ENCODE data around the gene SCLT1.
A peak's percentile ranks its signal among the peaks of the same experiment; 100 is the strongest.

SCLT1 gene

DNA sequence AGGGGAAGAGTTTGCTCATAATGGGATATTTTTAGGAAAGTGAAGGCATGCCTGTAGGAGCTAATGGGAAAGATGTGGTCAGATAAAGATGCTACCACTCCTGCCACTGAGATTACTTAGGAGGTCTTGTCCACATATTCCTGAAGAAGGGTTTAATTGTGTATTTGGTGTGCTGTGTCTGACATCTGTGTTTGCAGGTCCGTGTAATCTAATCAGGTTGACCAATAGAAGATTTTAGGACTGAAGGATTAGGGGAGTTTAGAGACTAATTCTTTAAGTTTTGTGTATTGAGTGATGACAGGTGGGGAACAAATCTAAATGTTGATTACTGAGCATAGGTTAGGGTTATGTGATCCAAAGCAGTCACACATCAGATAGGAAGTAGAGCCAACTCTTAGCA lies 226.6 kb downstream of the SCLT1 start:
- DNase-seq, result no peak

DNA sequence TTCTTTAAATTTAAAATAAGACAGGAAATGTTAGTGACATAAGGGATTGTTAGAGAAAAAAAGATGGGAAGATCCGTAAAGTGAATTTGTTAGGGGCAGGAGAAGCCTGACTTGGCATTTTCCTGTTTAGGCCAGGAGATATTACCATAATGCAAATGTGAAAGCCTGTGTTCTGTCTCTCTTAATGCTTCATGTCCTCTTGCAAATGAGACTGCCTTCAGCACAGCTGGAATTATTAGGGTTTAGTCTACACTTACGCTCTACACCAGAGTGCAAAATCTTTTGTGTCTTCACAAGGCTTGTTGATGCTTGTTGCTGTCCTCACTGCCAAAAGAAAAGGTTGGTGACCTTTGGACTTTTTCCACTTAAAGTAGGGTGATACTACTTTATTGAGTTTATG lies 227.1 kb downstream of the SCLT1 start:
- DNase-seq, result no peak

DNA sequence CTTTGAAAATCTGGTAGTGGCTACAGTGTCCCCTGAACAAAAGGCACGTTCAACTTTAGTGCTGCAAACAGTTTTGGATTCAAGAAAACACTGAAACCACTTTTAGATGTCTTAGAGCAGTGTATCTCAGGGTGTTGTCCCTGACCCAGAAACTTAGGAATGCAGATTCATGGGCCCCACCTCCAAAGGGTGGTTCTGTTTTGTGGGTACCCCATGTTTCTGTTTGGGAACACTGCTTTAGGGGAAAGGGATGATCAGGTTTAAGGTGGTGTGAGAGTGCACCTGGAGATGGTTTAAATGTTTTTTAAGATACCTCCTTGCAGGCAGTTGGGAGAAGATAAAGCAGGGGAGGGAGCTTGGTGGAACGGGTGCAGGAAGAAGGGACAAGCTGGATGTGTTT lies 228.2 kb downstream of the SCLT1 start:
- DNase-seq, result no peak

DNA sequence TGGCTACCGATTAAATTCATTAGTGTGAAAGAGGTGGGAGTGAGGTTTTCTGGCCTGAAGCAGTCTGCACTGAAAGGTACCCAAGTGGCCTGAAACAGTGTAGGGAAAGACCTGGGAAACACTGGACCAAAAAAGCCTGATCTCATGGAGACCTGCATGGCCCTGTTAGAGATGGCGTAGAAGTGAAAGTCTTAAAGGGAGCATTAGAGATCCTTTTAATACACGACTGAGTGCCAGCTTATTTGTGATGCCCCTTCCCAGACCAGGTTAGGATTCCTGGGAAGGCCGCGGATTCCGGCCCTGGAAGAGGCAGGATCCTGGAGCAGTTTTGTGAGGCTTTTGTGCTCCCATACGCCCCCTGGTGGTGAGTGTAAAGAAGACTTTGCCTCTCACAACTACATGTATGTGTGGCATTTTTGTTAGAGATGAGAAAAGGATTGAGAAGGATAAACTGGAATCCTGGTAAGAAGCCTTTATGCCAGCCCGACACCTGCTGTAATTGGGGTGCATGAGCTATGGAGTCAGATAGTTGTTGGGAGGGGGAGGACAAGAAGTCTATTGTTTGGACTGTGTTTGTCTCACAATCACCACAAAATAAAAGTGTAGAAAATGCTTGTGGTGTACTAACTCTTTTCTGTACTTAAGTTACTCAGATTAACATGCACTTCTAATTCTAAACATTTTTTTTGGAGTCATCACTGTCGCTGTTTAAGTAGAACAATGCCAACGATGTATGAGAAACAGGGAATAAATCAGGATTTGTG lies 229.8 kb downstream of the SCLT1 start:
- DNase-seq, result peak; percentile 37

DNA sequence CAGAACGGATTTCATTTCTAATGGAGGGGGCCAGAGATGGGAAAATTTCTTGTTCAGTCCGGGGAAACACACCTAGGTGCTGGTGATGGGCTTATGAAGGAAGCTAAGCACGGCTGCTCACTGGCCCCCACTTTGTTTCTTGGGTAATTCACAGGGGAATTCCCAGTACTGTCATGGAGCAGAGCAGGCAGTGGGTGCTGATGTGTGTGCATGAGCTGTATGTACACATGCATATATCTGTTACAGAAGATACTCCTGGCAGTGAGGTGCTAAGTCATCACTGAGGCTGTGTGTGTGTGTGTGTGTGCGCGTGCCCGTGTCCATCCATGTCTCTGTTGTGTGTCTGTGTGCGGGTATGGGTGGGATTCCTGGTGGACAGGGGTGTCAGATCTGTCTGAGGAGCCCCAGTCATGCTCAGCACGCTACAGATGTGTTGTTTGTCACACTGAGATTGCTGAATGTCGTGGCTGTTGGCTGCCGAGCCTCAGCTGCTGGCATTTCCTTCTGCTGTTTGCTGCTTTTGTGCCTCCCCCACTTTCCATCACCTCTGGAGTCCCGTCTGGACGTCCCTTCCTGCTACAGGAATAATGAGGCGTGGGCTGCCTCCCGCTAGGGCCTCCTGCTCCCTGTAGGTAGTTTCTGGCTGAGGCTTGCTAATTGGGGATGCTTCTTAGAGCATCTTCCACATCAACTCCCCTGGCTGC lies 230.6 kb downstream of the SCLT1 start:
- DNase-seq, result no peak

DNA sequence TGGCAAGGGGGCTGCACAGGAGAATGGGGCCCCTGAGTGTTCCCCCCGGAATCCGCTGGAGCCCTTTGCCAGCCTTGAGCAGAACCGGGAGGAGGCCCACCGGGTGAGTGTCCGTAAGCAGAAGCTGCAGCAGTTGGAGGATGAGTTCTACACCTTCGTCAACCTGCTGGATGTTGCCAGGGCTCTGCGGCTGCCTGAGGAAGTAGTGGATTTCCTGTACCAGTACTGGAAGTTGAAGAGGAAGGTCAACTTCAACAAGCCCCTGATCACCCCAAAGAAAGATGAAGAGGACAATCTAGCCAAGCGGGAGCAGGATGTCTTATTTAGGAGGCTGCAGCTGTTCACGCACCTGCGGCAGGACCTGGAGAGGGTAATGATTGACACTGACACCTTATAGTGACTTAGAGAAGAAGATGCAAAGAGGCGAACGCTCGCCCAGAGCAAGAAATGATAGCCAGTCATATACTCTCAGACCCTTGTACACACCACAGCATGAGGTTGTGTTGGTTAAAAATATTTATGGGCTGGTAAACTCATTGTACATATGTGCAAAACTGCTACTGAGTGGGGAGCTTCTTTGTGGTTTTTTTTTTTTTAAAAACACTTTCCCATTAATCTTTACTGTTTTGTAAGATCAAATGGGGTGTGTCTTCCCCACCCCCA lies 231.4 kb downstream of the SCLT1 start:
- DNase-seq, result no peak

DNA sequence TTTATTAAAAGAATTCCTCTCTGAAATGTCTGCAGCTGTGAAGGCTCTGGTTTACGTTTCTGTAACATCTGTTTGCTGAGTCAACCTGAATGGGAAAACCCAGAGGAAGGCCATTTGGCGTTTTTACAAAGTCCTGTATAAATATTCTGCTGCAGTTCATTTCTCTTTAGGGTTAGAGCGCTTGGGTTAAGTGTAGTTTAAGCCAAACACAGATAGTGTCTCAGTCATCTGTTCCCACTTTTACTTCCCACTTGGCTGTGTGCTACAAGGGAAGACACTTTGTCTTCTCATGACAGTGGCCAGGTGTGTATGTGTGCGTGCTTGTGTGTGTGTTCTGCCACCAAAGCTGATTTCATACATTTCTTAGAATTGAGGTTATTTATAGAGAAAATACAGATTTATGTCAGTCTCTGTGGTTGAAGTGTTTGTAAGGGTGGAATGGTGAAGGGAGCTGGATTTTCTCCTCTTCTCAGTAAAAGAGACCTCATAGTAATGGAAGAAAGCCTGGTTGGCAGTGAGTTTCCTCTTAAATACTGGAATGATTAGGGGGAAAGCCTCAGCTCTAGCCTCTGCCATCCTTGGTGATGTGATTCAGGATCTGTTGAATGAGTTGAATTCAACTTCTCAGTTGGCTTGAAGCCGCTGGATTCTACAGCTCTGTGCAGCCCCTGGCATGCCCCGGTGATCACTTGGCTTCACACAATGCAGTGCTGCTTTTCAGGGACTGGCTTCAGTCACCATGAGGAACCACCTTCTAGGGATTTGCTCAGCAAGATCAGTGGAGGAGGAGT lies 233.3 kb downstream of the SCLT1 start:
- DNase-seq, result no peak

DNA sequence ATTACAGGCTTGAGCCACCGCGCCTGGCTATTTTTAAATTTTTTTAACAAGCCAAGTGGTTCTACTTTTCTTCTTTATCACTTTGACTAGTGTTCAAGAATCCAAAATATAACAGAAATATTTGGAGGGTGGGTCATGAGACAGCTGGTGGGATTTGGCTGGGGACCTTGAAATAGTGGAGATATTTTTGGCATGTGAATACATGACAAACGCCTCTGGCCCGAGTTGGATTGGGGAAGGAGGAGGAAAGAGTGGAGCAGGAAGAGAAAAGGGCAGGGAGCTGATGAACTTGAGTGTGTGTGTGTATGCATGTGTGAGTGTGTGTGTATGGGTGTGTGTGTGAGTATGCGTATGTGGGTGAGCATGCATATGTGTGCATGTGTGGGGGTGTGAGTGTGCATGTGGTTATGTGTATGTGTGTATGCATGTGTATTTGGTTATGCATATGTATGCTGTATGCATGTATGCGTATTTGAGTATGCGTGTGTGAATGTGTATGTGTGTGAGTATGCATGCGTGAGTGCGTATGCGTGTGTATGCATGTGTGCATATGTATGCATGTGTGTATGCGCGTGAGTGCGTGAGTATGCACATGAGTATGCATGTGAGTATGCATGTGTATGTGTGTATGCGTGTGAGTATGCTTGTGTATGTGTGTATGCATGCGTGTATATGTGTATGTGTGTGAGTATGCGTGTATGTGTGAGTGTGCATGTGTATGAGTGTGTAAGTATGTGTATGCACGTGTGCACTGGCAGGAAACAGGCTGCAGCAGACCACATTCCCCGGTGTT lies 234.3 kb downstream of the SCLT1 start:
- DNase-seq, result no peak

DNA sequence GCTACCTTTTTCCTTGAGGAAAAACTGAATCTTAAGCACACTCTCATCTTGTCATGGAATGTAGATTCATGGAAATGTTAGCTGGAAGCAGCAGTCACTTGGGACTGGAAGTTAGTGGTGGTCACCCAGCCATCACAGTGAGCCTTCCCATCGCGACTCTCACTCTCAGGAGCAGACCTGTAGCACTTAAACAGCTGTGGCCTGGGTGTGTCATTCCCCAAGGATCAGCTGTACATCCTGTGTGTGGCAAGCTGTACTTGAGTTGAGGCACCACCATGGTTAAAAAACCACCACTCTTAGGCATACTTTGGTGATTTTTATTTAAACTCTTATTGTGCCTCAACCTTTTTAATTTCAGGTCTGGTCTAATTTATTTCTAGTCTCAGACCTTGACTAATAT lies 237.1 kb downstream of the SCLT1 start:
- no peak for DNase-seq

DNA sequence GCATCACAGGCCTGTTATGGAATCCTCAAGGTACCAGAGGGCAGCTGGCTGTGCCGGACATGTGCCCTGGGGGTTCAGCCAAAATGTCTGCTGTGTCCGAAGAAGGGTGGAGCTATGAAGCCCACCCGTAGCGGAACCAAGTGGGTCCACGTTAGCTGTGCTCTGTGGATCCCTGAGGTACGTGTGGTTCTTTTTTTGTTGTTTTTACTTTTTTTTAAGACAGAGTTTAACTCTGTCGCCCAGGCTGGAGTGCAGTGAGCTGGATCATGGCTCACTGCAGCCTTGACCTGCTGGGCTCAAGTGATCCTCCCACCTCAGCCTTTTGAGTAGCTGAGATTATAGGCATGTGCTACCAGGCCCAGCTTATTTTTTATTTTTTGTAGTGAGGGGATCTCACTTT lies 237.7 kb downstream of the SCLT1 start:
- no peak for DNase-seq

DNA sequence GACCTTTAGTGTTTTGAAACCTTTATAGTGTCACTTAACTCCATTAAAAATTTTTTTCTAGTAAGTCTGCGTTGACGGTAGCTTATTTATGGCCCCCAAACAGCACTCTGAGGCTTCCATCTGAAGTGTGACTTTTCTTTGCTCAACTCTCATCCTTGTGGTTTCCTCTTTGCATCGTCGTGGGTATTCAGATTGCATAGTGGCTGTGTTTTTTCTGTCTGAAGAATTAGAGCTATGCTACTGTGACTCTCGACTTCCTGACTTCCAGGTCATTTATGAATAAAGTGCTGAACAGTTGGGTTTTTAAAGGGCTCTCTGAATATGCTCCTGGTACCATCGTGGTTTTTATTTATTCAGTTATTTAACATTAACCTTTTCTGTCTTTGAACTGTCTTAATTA lies 238.9 kb downstream of the SCLT1 start:
- no peak for DNase-seq

DNA sequence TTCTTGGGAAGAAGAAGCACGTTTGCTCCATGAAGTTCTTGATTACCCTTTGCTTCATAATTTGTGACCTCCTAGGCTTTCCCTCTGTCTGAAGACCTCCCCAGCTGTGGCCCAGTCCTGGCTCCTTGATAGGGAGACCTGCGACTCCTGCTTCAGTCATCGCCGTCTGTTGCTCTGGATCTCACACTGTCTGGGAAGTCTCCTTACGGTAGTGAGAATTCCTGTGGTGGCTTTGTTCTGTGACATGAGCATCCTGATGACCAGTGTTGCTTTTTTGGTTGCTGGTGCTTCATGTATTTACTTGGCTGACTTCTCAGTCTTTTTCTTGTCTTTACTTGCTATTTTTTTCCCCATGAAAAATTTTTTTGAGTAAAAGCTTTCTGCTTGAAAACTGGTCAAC lies 239.6 kb downstream of the SCLT1 start:
- no peak for DNase-seq

DNA sequence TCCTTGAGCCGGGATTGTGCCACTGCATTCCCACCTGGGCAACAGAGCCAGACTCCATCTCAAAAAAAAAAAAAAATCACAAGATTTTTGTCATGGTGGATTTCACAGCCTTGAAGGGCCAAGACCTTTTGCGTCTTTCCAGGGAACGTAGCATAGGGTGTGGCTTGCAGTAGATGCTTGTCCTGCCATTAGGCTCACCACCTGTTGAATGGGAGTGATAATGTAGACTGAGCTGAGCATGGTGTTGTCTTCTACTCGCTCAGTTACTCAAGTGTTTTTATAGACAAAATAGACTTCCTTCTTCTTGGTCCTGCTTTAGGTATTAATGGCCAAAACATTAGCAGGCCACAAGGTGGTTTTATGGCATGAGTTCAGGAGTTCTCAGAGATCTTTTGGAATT lies 243.1 kb downstream of the SCLT1 start:
- DNase-seq, result no peak

DNA sequence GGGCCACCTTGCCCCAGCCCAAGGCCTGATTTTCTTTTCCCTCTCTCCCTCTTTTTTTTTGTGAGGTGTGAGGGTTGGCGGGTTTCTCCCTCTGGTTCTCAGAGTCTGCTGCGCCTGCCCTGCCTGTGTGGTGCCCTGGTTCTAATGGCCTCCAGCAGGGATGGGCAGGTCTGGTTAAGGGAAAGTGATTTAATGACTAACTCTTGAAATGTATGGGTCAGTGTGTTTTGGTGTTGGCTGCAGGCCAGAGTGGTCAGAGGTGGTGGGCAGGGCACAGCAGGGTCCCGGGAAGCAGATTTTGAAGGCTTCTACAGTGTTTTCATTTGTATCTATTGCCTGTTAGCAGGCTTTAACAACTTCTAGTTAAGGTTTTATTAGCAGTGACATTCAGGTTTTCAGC lies 244.9 kb downstream of the SCLT1 start:
- no peak for DNase-seq

DNA sequence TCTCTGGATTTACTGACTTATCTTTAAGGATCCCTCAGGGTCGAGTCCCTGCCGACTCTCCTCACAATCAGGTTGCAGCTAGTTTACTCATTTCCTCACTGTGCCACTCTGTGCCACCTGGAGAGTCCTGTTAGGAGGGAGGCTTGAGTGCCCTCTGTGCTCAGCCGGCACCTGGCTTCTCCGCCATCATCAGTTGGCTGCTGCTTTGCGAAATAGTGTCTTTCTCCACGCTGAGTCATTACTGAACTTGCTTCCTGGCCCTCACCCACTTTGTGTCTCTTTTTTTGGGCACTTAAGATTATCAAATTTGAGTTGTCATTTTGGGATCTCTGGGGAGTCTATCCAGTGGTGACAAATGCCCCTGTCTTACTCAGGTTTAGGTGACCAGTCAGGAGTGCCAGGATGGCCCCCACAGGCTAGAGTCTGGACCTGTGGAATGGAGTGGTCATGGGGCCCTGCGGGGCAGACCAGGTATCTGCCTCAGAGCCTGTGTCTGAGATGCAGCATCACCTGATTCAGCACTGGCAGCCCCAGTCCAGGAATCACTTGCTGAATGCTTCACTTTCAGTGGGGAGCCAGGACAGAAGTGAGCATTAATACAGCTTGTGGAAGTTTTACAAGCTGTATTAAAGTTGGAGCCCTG lies 246.1 kb downstream of the SCLT1 start:
- DNase-seq, result peak; percentile 49

DNA sequence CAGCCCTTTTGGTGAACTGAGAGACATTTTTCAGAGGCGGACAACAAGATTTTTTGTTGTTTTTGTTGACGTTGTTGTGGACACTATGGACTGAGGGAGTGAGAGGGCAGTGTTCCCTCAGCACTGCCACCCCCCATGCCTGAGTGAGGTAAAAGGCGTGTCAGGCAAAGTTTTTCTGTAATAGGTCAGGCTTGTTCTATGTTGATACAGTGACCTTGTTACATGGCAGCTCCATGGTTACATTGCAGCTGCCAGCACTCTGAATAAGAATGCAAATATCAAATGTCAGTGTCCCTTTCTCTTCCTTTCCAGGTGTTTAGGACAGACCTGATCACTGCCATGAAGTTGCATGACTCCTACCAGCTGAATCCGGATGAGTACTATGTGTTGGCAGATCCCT lies 247.3 kb downstream of the SCLT1 start:
- peak; percentile 90 for DNase-seq

DNA sequence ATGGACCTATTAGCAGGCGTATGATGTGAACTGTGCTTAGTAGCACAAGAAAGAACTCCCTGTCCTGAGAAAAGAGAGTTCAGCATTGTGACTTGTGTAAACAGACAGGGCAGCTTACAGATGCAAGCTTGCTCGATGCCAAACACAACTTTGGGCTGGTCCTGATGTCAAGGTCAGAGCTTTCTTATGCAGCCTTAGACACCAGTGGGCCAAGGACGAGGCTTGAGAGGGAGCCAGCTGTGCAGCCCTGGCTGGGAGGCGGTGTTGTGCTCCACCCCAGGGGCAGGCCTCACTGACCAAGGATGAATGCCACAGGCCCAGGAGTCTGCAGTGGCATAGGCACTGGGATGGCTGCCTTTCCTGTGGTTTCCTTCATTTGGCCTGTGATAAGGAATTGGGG lies 248.4 kb downstream of the SCLT1 start:
- DNase-seq, result no peak

DNA sequence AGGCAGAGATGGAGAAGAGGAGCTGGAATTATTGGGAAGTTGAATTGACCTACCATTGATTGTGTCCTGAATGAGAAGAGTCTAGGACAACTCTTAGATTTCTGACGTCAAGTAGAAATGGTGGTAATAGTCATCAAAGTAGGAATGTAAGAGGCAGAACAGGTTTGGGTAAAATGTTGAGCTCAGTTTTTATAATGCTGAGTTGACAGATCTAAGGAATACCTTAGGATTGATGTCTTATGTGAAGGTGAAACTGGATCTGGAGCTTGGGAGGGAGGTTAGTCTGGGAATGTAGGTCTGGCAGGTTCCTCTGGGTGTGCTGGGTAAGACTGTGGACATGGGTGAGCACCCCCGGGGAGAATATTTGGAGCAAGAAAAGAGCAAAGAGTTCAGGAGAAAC lies 251.9 kb downstream of the SCLT1 start:
- DNase-seq, result no peak

DNA sequence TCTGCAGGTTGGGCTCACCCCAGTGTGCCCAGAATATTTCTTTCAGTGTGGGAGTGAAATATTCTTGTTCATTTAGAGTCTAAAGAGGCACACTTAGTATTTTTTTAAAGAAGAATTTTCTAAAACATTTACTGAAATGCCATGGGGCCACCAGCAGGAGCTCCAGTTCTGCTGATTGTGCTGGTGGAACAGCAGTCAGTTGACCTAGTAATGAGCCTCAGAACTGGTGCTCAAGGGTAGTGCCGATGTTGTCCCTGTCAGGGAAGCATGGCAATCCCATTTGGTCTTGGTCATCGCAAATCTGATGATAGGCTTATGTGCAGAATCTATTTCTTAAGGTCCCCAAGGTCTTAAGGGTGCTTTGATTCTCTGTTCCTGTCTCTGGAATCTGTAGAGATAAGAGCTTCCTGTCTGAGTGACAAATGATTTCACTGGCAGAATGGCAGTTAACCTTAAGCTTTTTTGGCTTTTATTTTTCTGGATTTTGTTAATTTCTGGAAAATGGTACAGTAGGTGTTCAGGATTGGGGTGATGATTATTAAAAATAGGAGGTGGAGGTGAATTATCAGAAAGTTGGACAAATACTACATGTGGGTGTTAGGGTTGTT lies 252.5 kb downstream of the SCLT1 start:
- no peak for DNase-seq

DNA sequence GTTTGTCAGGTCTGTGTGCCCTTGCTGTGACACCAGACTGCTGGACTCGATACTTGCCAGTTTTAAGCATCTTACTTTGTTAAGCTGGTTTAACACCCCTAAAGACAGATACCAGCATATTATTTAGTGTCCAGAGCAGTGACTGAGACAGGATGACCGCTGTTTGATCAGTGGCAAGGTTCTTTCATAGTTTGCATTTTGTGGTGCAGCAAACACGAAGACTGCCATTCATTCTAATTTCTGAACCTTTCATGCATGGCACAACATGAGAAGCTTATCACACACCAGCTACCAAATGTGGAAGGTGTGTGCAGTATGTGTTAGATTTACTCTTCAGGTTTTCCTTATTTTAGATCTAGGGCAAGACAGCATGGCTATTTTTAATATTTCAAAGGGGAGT lies 255.7 kb downstream of the SCLT1 start:
- DNase-seq, result no peak

DNA sequence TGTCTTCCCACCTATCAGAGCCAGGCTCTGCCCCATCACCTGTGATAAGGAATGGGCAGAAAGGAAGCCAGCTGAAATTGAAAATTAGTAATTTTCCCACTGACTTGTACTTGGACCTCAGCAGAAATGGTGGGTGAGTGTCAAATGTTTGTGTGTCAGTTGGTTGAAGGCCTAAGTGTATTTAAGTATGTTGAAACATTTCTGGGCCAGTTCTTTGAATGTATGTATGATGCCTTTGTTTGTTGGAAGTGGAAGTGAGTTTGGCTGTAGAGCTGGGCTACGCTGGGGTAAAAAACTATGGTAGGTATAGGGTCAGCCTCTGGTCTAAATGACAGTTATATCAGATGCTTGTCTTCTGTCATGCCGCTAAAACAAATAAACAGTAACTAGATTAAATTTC lies 256.1 kb downstream of the SCLT1 start:
- DNase-seq, result no peak

Measured in DMS153 (cell line).